GM19238 (cell line): ENCODE results near the gene FNTB.
"Not testable (repeated sequence)": the region's sequence is repeated elsewhere in the genome, so short reads cannot be mapped to it uniquely, and the experiment has no call there.

Experiments
- DNase-seq: peaks from one replicate; pipeline ENCODE4 v3.0.0; 2011; ENCODE audit warnings: low spot score; ENCODE audit not compliant: insufficient read length

Gene FNTB

GRCh38 chr14:65011538-65011937, 24.8 kb downstream of the FNTB start:
- no peak for DNase-seq

GRCh38 chr14:65012353-65012752, 25.7 kb downstream of the FNTB start:
- no peak for DNase-seq

GRCh38 chr14:65015391-65015790, 28.7 kb downstream of the FNTB start:
- DNase-seq: no peak

- DNase-seq: no peak
These were observed 29.8 kb downstream of the FNTB start for GRCh38 chr14:65016471-65016870.

- no peak for DNase-seq
These were observed 33.4 kb downstream of the FNTB start for GRCh38 chr14:65019944-65020566.

GRCh38 chr14:65024957-65025356, 38.3 kb downstream of the FNTB start:
- DNase-seq: no peak

- DNase-seq: no peak
These were observed 39.1 kb downstream of the FNTB start for GRCh38 chr14:65025818-65026217.

GRCh38 chr14:65026526-65026925, 39.8 kb downstream of the FNTB start:
- no peak for DNase-seq

GRCh38 chr14:65027127-65027799, 40.6 kb downstream of the FNTB start:
- no peak for DNase-seq

- DNase-seq: no peak
These were observed 42.2 kb downstream of the FNTB start for GRCh38 chr14:65028937-65029336.

GRCh38 chr14:65031321-65031720, 44.6 kb downstream of the FNTB start:
- DNase-seq: not testable (repeated sequence)

- DNase-seq: no peak
These were observed 45.6 kb downstream of the FNTB start for GRCh38 chr14:65032319-65032718.

- no peak for DNase-seq
These were observed 46.5 kb downstream of the FNTB start for GRCh38 chr14:65033181-65033580.

GRCh38 chr14:65034021-65034420, 47.3 kb downstream of the FNTB start:
- DNase-seq: no peak

GRCh38 chr14:65035049-65035448, 48.4 kb downstream of the FNTB start:
- DNase-seq: no peak

- DNase-seq: no peak
These were observed 52.3 kb downstream of the FNTB start for GRCh38 chr14:65038966-65039365.

GRCh38 chr14:65040666-65041433, 54.2 kb downstream of the FNTB start:
- no peak for DNase-seq

- DNase-seq: no peak
These were observed 54.8 kb downstream of the FNTB start for GRCh38 chr14:65041434-65041915.

- no peak for DNase-seq
These were observed 55.6 kb downstream of the FNTB start for GRCh38 chr14:65042296-65042695.

GRCh38 chr14:65042731-65043372, 56.2 kb downstream of the FNTB start:
- peak; percentile 10 for DNase-seq

GRCh38 chr14:65043893-65044595, 57.3 kb downstream of the FNTB start:
- no peak for DNase-seq
